HG03060 (cell line): ENCODE data around the gene SEPTIN8.
"Not testable (repeated sequence)": the region's sequence is repeated elsewhere in the genome, so short reads cannot be mapped to it uniquely, and the experiment has no call there.

Source experiments
- ATAC-seq: cut with Tn5 transposase; IDR thresholded peaks from one replicate; pipeline ENCODE4 v1.9.1; 2021; ENCODE audit warnings: low read depth, moderate number of reproducible peaks; ENCODE audit not compliant: unreplicated experiment

The SEPTIN8 gene

DNA sequence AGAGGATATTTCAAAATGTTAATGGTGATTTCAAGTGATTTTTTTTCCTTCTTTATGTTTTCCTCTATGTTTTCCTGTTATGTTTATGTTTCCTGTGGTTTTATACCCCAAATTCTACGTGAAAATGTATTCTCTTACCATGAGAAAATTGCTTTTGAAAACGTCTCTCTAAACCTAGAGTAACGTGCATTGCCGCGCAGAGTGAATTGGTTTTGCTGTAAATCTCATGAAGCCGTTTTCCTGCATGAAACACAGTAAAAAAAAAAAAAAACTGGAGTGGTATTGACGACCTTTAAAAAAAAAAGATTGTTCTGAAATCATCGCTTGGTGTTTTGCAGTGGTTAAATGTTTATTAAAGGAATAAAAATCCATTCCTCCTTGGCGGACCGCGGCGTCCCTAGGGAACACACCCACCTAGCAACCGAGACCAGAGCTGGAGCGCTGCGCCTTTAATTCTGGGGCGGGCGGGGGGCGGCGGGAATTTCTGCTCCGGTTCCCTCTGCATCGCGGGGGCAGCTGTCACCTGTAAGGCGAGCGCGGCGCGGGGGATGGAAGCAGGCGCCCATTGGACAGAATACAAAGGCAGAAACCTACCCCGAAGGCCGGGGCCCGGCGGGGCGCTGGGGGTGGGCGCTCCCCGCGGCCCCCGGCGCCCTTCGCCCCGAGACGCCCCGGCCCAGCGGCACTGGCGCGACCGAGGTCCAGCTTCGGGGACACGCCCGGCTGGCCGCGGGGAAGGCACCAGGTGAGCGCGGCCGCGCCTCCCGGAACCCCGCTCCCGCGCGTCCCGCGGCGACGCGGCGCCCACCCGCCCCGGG lies 36.0 kb upstream of the SEPTIN8 start, which contains the start of gene SOWAHA:
SOWAHA (plus strand) TSS at position 522 of the 818 bp plus-strand sequence. CDS start 320 bp downstream, outside the sequence.
- no peak for ATAC-seq

DNA sequence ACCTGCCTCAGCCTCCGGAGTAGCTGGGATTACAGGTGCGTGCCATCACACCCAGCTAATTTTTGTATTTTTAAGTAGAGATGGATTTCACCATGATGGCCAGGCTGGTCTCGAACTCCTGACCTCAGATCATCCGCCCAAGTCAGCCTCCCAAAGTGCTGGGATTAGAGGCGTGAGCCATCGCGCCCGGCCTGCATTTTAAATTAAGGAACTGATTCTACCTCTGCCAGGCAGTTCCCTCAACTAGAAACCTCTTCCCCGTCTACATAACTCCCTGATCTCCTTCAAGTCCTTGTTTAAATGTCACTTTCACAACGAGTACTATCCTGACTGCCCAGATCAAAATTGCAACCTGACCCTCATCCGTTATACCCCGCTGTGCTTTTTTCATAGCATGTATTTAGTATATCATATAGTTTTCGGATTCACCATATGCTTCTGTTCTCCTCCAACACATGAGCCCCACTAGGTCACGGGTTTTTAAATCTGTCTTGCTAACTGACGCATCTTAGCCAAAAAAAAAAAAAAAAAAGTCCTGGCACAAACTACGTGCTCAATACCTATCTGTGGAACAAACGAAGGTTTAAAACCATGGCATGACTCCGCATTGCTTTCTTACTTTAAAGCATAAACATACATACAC lies 35.2 kb upstream of the SEPTIN8 start:
- ATAC-seq = no peak

DNA sequence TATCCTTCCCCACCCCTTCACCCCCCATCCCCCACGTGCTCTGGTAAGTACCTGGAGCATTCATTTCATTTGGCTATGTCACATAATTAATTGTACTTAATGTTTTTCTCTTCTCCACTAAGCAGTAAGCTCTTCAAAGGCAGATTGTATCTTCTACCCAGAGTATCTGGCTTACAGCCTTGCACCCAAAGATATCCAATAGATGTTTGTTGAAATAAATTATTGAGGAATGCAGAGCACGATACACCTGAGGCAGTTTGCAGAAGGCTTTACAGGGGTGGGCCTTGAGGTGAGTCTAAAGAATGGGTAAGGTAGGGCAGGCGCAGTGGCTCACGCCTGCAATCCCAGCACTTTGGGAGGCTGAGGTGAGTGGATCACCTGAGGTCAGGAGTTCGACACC lies 33.6 kb upstream of the SEPTIN8 start:
- ATAC-seq = no peak

DNA sequence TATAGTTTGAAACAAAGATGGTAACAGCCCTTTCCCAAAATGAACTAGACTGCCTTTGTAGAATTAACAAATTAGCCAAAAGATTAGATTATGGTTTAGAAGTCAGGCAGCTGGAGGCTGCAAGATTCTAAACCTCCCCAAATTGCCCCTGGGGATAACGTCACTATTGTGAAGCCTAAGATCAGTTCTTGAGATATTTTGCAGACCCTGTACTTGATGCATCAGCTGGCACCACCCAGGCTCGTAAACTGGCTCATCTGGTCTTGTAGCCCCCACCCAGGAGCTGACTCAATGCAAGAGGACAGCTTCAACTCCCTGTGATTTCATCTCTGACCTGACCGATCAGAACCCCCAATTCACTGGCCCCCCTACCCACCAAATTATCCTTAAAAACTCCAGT lies 31.8 kb upstream of the SEPTIN8 start:
- no peak for ATAC-seq

- no peak for ATAC-seq
Measured at GRCh38 chr5:132808448-132808847, 31.4 kb upstream of the SEPTIN8 start.

GRCh38 chr5:132807163-132807838 lies 30.3 kb upstream of the SEPTIN8 start:
- ATAC-seq = no peak

DNA sequence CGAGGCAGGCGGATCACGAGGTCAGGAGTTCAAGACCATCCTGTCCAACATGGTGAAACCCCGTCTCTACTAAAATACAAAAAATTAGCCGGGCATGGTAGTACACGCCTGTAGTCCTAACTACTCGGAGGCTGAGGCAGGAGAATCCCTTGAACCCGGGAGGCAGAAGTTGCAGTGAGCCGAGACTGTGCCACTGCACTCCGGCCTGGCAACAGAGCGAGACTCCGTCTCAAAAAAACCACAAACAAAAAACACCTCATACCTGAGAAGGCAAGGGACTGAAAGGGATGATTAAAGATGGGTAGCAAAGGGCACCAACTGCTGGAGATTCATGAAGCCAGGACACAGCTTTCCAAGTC lies 29.7 kb upstream of the SEPTIN8 start:
- ATAC-seq = not testable (repeated sequence)

DNA sequence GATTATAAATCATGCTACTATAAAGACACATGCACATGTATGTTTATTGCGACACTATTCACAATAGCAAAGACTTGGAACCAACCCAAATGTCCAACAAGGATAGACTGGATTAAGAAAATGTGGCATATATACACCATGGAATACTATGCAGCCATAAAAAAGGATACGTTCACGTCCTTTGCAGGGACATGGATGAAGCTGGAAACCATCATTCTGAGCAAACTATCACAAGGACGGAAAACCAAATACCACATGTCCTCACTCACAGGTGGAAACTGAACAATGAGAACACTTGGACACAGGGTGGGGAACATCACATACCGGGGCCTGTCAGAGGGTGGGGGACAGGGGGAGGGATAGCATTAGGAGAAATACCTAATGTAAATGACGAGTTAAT lies 28.8 kb upstream of the SEPTIN8 start:
- not testable (repeated sequence) for ATAC-seq

GRCh38 chr5:132804219-132804618 lies 27.2 kb upstream of the SEPTIN8 start:
- not testable (repeated sequence) for ATAC-seq

- not testable (repeated sequence) for ATAC-seq
Measured at GRCh38 chr5:132802685-132803066, 25.6 kb upstream of the SEPTIN8 start.

DNA sequence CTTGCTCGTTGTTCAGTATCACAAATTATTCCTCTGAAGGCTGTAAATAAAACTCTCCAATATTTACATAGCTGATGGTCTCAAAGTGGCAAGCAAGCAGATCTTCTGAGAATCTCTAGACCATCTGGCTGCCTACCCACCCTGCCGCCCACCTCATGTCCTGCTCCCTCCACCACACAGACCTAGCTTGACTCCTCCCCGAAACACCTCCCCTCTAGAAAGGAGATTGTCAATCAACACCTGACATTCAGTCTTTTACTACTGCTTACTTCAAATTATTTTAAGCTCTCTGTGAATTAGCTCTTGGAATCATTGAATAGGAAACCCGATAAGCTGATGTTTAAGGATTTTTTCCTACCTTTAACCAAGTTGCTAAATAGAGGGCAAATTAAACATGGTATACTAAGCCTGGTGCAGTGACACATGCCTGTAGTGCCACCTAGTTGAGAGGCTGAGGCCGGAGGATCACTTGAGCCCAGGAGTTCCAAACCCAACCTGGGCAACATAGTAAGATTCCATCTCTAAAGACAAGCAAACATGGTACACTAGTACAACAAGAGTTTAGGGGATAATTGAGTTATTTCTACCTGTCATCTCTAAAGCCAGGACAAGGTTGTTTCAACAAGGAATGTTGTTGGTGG lies 25.1 kb upstream of the SEPTIN8 start:
- ATAC-seq = no peak

DNA sequence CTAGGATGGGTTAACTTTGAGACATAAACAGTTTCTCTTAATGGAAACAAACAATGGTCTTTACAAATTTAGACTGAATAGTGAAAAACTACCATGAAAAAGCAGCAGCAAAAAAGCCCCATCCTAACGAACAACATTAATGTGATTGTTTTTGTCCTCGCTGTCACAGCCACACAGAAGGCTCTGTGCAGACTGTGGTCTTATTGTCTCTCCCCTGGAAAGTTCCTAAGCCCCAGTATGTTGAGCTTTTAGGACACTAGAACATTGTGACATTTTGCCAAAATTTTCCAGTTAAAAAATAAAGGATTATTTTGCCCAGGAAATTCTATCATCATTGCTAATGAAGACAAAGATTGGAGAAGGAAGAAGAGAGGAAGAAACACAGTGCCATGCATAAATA lies 23.5 kb upstream of the SEPTIN8 start:
- ATAC-seq = no peak

GRCh38 chr5:132799392-132799791 lies 22.4 kb upstream of the SEPTIN8 start:
- no peak for ATAC-seq

DNA sequence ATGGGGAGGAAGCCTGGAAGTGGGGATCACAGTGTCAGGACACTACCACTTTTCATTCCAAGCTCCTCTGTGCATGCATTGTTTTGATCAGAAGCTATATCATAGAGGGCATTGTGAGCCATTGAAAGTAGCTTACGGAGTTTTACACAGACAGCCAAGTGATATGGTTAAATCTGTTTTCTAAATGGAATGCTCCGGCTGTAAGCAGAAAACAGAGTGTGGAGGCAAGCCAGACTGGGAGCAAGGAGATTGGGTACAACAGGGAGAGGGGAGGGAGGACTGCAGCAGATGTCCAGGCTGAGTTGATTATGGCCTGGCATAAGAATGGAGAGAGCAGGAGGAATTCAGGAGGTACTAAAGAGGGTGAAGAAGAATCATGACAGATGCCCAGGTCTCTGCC lies 20.6 kb upstream of the SEPTIN8 start:
- ATAC-seq = no peak

DNA sequence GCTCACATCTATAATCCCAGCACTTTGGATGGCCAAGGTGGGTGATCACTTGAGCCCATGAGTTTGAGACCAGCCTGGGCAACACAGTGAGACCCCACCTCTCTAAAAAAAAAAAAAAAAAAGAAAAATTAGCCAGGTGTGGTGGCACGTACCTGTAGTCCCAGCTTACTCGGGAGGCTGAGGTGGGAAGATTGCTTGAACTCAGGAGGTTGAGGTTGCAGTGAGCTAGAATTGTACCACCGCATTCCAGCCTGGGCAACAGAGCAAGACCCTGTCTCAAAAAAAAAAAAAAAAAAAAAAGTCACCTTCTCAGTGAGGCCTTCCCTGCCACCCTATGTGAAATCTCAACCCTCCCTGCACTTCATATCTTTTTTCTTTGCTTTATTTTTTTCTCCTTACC lies 14.0 kb upstream of the SEPTIN8 start:
- ATAC-seq = no peak

GRCh38 chr5:132790201-132790865 lies 13.3 kb upstream of the SEPTIN8 start:
- no peak for ATAC-seq

GRCh38 chr5:132788990-132789886 lies 12.2 kb upstream of the SEPTIN8 start:
- ATAC-seq = no peak

- ATAC-seq = no peak
Measured at GRCh38 chr5:132788508-132788907, 11.5 kb upstream of the SEPTIN8 start.

DNA sequence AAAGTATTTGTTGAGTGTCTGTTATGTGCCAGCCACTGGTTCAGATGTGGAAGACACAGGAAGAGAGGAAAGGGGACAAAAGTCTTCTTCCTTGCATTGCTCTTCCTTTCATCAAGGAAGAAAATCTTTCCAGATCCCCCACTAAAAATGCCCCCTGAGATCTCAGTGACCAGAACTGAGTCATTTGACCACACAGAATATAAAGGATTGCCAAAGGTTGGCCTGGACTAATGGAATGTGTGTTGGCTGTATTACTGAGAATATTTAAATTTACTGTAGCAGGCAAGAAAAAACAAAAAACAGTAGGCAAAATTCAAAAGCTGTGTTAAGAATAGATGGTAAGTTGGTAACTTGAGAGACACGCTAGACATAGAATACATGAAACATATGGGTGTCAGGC lies 10.0 kb upstream of the SEPTIN8 start:
- ATAC-seq = no peak

DNA sequence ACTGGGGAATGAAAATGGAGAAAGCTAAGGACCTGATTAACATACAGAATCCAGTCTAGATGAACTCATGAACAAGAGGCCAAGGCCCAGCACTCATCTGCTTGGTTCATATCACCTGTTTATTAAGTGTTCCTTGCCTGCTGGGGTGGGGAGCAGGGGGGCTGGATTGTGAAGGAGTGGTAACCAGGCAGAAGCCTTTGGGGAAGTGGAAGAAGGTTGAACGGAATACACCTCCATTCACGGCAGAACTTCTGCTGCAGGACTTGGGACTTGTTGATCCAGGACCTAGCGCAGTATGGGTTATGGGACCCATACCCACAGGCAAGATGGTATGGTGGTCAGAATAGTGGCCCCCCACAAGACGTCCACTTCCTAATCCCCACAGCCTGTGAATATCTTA lies 8.8 kb upstream of the SEPTIN8 start:
- ATAC-seq = no peak
